Stimulated activated CD4-positive, alpha-beta T cell treated with anti-CD3 and anti-CD28 coated beads, TNF-alpha, amount 100 ng/mL, for 4 hours (primary cell): Measurements from ENCODE around the gene PRR19.
"Not testable (repeated sequence)": the region's sequence is repeated elsewhere in the genome, so short reads cannot be mapped to it uniquely, and the experiment has no call there.

Experiments used
- DNase-seq, 3 experiments: peaks; one replicate each; pipeline ENCODE4 v3.0.0-alpha.2; 2020; ENCODE audit warnings: low read depth in 3 of 3

PRR19 gene

GRCh38 chr19:42325896-42326771 lies 24.2 kb downstream of the PRR19 start:
- DNase-seq: no peak

GRCh38 chr19:42326969-42327368 lies 25.0 kb downstream of the PRR19 start:
- no peak for DNase-seq

GRCh38 chr19:42327381-42327780 lies 25.4 kb downstream of the PRR19 start:
- DNase-seq: no peak

GRCh38 chr19:42328106-42328505 lies 26.2 kb downstream of the PRR19 start:
- DNase-seq: no peak

GRCh38 chr19:42328854-42329253 lies 26.9 kb downstream of the PRR19 start:
- no peak for DNase-seq

- no peak for DNase-seq
Observed at GRCh38 chr19:42330241-42330711, 28.3 kb downstream of the PRR19 start.

- not testable (repeated sequence) for DNase-seq
Observed at GRCh38 chr19:42331333-42331732, 29.4 kb downstream of the PRR19 start.

GRCh38 chr19:42332059-42332458 lies 30.1 kb downstream of the PRR19 start:
- no peak for DNase-seq

GRCh38 chr19:42333018-42333417 lies 31.1 kb downstream of the PRR19 start:
- no peak for DNase-seq

GRCh38 chr19:42333975-42334696 lies 32.2 kb downstream of the PRR19 start:
- no peak for DNase-seq

- no peak for DNase-seq
Observed at GRCh38 chr19:42334697-42335373, 32.9 kb downstream of the PRR19 start.

- DNase-seq: no peak
Observed at GRCh38 chr19:42335374-42335936, 33.5 kb downstream of the PRR19 start.

- no peak for DNase-seq
Observed at GRCh38 chr19:42335971-42336370, 34.0 kb downstream of the PRR19 start.

GRCh38 chr19:42339126-42339860 lies 37.4 kb downstream of the PRR19 start:
- DNase-seq: not testable (repeated sequence)

- not testable (repeated sequence) for DNase-seq
Observed at GRCh38 chr19:42339922-42340321, 38.0 kb downstream of the PRR19 start.

GRCh38 chr19:42343344-42344110 lies 41.6 kb downstream of the PRR19 start:
- DNase-seq: no peak

GRCh38 chr19:42344336-42344893 lies 42.5 kb downstream of the PRR19 start:
- DNase-seq: no peak

GRCh38 chr19:42345191-42345812 lies 43.4 kb downstream of the PRR19 start:
- no peak for DNase-seq

GRCh38 chr19:42348211-42348610 lies 46.3 kb downstream of the PRR19 start:
- no peak for DNase-seq
